HL-60/S4 treated with retinoic acid at 250 ng/mL for 4 days and 3 days (cell line): ENCODE measurements around the gene DLD.

ENCODE experiments used
- in situ Hi-C: fragments of 300-500 bp; cut with MboI; formaldehyde crosslinking; loops from 2 replicates; pipeline ENCODE4 v1.7.0; 2022; ENCODE audit warnings: low sequenced_read_pairs

Gene DLD

DNA sequence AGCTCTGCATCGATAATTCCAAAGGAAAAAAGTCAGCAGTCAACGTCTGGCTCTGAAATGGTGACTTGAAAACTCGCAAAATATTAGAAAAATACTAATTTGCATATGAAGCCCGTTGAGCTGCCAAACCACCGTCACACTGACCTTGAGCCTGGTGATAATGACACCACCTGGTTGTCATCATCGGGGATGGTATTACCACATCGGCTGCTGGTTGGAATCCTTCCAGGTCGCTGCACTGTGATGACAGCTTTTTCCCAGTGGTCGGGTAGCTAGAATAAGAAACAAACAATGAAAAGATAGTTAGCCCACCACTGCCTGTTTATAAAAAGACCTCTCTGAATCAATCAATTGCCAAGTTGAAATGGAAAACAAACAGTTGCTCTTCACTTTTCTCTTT lies 70.4 kb downstream of the DLD start:
- in situ Hi-C loops = no loop called here

GRCh38 chr7:107962817-107963216 lies 71.8 kb downstream of the DLD start:
- in situ Hi-C loops = no loop called here

DNA sequence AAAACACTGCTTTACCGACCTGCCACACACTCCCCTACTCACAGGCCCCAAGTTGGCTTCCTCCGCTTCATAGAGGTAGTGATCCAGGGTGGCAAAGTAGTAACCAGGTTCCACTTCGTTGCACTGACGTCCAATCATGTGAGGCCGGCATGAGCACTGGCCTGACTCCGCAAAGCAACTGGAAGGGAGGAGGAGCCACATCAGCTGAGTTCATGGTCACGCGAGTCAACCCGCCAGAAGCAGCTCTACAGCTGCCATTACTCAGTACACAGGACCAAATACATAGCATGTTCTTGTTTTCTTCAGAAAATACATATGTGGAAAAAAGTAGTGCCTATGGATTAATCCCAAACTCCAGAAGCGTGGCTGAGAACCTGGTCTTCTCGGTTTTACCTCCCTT lies 73.5 kb downstream of the DLD start:
- in situ Hi-C loops = no loop called here

DNA sequence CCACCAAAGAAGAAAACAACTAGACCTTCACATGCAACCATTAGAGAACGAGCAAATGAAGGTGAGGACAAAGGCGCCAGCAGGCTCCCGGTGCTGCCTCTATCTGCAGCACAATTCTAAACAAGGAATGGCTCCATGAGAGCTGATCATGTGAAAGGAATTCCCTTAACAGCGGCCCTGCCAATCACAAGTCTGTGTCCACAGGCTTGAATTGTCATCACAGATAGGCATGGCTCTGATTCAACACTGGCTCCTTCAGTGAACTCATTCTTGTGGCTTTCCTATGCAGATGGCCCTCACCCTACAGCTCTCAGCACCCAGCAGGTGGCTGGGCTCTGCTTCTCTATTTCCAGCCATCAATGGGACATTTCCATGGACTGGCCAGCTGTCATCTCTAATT lies 75.7 kb downstream of the DLD start:
- in situ Hi-C loops = no loop called here

DNA sequence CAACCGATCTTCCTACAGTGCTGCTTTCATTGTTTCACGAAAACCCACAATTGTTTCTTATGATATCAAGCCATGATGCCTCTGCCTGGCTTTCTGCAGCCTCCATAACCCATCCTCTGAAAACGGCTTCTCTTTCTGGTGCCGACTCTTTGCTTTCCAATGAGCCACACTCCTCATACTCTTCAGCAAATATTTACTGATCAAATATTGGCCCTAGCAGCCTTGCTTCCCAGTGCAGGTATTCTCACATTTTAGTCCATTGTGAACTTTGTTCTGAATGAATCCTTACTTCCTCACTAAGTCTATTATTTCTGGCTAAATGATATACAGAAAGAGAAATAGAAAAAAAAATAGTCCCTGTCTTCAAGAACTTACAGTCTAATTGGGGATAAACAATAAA lies 76.4 kb downstream of the DLD start:
- in situ Hi-C loops = no loop called here

GRCh38 chr7:107968449-107968848 lies 77.5 kb downstream of the DLD start:
- in situ Hi-C loops = no loop called here

- in situ Hi-C loops = no loop called here
Measured at GRCh38 chr7:107969856-107970255, 78.9 kb downstream of the DLD start.
